Kidney epithelial cell (primary cell): ENCODE measurements around the gene GNL1. TPM values are rescaled to one million over a fixed set of nuclear protein-coding genes. Genes with fewer than 3 reads are reported as not detected.
"Not testable (repeated sequence)": the region's sequence is repeated elsewhere in the genome, so short reads cannot be mapped to it uniquely, and the experiment has no call there.

Experiments used
- DNase-seq: peaks from one replicate; pipeline ENCODE4 v3.0.0-alpha.2; 2010; ENCODE audit warnings: low read depth
- H3K27me3 ChIP-seq: 2 replicates; pipeline ENCODE4 v1.6.0; 2011; ENCODE audit warnings: low read length; ENCODE audit not compliant: control insufficient read depth, insufficient read depth
- H3K36me3 ChIP-seq: 2 replicates; pipeline ENCODE4 v1.5.1; 2011; ENCODE audit warnings: low read length; ENCODE audit not compliant: control insufficient read depth, insufficient read depth
- H3K4me3 ChIP-seq: 2 replicates; pipeline ENCODE4 v1.5.1; 2011; ENCODE audit warnings: low read depth, mild to moderate bottlenecking, control low read depth, low read length
- CTCF ChIP-seq: IDR thresholded peaks from 2 replicates; pipeline ENCODE4 v1.5.1; 2011; ENCODE audit warnings: mild to moderate bottlenecking, moderate library complexity, low read length, control low read depth, inconsistent platforms; ENCODE audit not compliant: insufficient read depth, poor library complexity, severe bottlenecking
- total RNA-seq: library from RNA; depleted of rRNA; stranded (reverse); fragments of >200 nt; gene quantifications from 2 replicates; pipeline ENCODE4 v1.2.3, GENCODE V29; 2015

The GNL1 gene
- total RNA-seq, 1 donor from 2014 or later: 31.1 TPM

GRCh38 chr6:30516754-30517076 is 39.6 kb downstream of the GNL1 start:
- H3K4me3 ChIP-seq, H3K36me3 ChIP-seq, DNase-seq, H3K27me3 ChIP-seq: not testable (repeated sequence)

- DNase-seq: peak; percentile 81
- no peak for TF ChIP-seq CTCF
- no peaks in the 10 kb centered on the region for H3K36me3 ChIP-seq
- H3K4me3 ChIP-seq: peak overlapping the region; percentile 42
- no peaks in the 10 kb centered on the region for H3K27me3 ChIP-seq
These were observed 40.1 kb downstream of the GNL1 start for GRCh38 chr6:30515944-30516753.

GRCh38 chr6:30515106-30515505 is 41.2 kb downstream of the GNL1 start:
- no peak overlapping the region for H3K4me3 ChIP-seq
- no peaks in the 10 kb centered on the region for H3K36me3 ChIP-seq
- H3K27me3 ChIP-seq: no peaks in the 10 kb centered on the region
- no peak for DNase-seq
- TF ChIP-seq CTCF: no peak

- TF ChIP-seq CTCF: no peak
These were observed 42.8 kb downstream of the GNL1 start for GRCh38 chr6:30513451-30513850.

GRCh38 chr6:30511169-30511546 is 45.1 kb downstream of the GNL1 start:
- no peak for DNase-seq
- no peak for TF ChIP-seq CTCF
- Histone ChIP-seq H3K36me3 (no peaks in the 10 kb centered on the region), H3K4me3 (no peak overlapping the region), H3K27me3 (no peaks in the 10 kb centered on the region)

More at GRCh38 chr6:30513451-30513850, 42.8 kb downstream of the GNL1 start:
- Histone ChIP-seq H3K36me3 (no peaks in the 10 kb centered on the region), H3K27me3 (no peaks in the 10 kb centered on the region), H3K4me3 (no peak overlapping the region)
- no peak for DNase-seq

- no peaks in the 10 kb centered on the region for H3K27me3 ChIP-seq
- H3K4me3 ChIP-seq: no peak overlapping the region
- no peak for TF ChIP-seq CTCF
- DNase-seq: no peak
- H3K36me3 ChIP-seq: no peaks in the 10 kb centered on the region
These were observed 45.7 kb downstream of the GNL1 start for GRCh38 chr6:30510419-30511168.
